Stimulated activated CD8-positive, alpha-beta memory T cell treated with anti-CD3 and anti-CD28 coated beads, Interleukin-12 subunit alpha, Interleukin-12 subunit beta, amount 100 ng/mL, for 4 hours (primary cell): ENCODE measurements around the gene ANXA11.

Experiments used
- DNase-seq: peaks from one replicate; pipeline ENCODE4 v3.0.0-alpha.2; 2020; ENCODE audit warnings: low read depth

Gene ANXA11

GRCh38 chr10:80165173-80165572 is 40.2 kb downstream of the ANXA11 start:
- no peak for DNase-seq

- DNase-seq = no peak
These were observed 40.7 kb downstream of the ANXA11 start for GRCh38 chr10:80164596-80164995.

GRCh38 chr10:80163741-80164341 is 41.5 kb downstream of the ANXA11 start:
- no peak for DNase-seq

- DNase-seq = no peak
These were observed 43.8 kb downstream of the ANXA11 start for GRCh38 chr10:80161321-80162083.

- no peak for DNase-seq
These were observed 44.7 kb downstream of the ANXA11 start for GRCh38 chr10:80160361-80161320.

- no peak for DNase-seq
These were observed 46.0 kb downstream of the ANXA11 start for GRCh38 chr10:80159166-80159873.

GRCh38 chr10:80158598-80159127 is 46.7 kb downstream of the ANXA11 start:
- no peak for DNase-seq

GRCh38 chr10:80158126-80158525 is 47.2 kb downstream of the ANXA11 start:
- DNase-seq = no peak

- no peak for DNase-seq
These were observed 47.8 kb downstream of the ANXA11 start for GRCh38 chr10:80157561-80157960.

- DNase-seq = no peak
These were observed 49.1 kb downstream of the ANXA11 start for GRCh38 chr10:80156216-80156615.

GRCh38 chr10:80155696-80156215 is 49.6 kb downstream of the ANXA11 start:
- no peak for DNase-seq

- DNase-seq = no peak
These were observed 50.2 kb downstream of the ANXA11 start for GRCh38 chr10:80154978-80155695.

GRCh38 chr10:80154626-80154977 is 50.7 kb downstream of the ANXA11 start:
- DNase-seq = no peak

- DNase-seq = no peak
These were observed 51.9 kb downstream of the ANXA11 start for GRCh38 chr10:80153460-80153859.

GRCh38 chr10:80152820-80153219 is 52.5 kb downstream of the ANXA11 start:
- DNase-seq = no peak

- no peak for DNase-seq
These were observed 55.2 kb downstream of the ANXA11 start for GRCh38 chr10:80150172-80150571.

- DNase-seq = no peak
These were observed 56.2 kb downstream of the ANXA11 start for GRCh38 chr10:80149123-80149522.

GRCh38 chr10:80148166-80148805 is 57.1 kb downstream of the ANXA11 start:
- no peak for DNase-seq

- DNase-seq = no peak
These were observed 58.4 kb downstream of the ANXA11 start for GRCh38 chr10:80146918-80147317.
